RWPE1 (cell line): ENCODE data around the gene METAP1D.
A peak's percentile ranks its signal among the peaks of the same experiment; 100 is the strongest.

Experiments
- CTCF ChIA-PET: fragments of 350-600 bp; sonication (Branson Sonifier 250); formaldehyde crosslinking; extraction: SDS; loops from one replicate; lab custom pipeline; 2021; lab: Yijun Ruan, JAX
- POLR2A ChIA-PET: fragments of 400-600 bp; formaldehyde crosslinking; extraction: SDS; loops from one replicate; lab custom pipeline; 2020; ENCODE audit warnings: antibody characterized with exemption; ENCODE audit not compliant: low non-redundant PET; lab: Yijun Ruan, JAX
- DNase-seq: peaks from one replicate; pipeline ENCODE4 v3.0.0; 2012; ENCODE audit warnings: low spot score
- H3K27ac ChIP-seq: fragments of 450-650 bp; 2 replicates; pipeline ENCODE4 v1.5.1; 2017
- TF ChIP-seq, protein P1 (sequence below): fragments of 450-650 bp; conservative IDR thresholded peaks from 2 replicates; pipeline ENCODE4 v1.5.1; 2017; ENCODE audit warnings: low read depth, mild to moderate bottlenecking

METAP1D gene

GRCh38 chr2:172102391-172103359 is 102.9 kb downstream of the METAP1D start, which contains the start of gene DLX2:
Gene DLX2, minus strand, starts transcription at chr2:172102900. Its CDS starts 362 bp downstream, at chr2:172102538.
- ChIA-PET POLR2A (no interaction called here), CTCF (interaction anchor here (0.6 to 0.9 kb wide), 5 partner anchors 11 to 401 kb away, joined by 3 to 4 read pairs (median 3); no protein-coding TSS in a partner anchor)
- TF ChIP-seq, protein P1, sequence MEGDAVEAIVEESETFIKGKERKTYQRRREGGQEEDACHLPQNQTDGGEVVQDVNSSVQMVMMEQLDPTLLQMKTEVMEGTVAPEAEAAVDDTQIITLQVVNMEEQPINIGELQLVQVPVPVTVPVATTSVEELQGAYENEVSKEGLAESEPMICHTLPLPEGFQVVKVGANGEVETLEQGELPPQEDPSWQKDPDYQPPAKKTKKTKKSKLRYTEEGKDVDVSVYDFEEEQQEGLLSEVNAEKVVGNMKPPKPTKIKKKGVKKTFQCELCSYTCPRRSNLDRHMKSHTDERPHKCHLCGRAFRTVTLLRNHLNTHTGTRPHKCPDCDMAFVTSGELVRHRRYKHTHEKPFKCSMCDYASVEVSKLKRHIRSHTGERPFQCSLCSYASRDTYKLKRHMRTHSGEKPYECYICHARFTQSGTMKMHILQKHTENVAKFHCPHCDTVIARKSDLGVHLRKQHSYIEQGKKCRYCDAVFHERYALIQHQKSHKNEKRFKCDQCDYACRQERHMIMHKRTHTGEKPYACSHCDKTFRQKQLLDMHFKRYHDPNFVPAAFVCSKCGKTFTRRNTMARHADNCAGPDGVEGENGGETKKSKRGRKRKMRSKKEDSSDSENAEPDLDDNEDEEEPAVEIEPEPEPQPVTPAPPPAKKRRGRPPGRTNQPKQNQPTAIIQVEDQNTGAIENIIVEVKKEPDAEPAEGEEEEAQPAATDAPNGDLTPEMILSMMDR: no peak
- peak; percentile 95 for DNase-seq
- H3K27ac ChIP-seq: peak within 1 kb of the TSS; percentile 100

DNA sequence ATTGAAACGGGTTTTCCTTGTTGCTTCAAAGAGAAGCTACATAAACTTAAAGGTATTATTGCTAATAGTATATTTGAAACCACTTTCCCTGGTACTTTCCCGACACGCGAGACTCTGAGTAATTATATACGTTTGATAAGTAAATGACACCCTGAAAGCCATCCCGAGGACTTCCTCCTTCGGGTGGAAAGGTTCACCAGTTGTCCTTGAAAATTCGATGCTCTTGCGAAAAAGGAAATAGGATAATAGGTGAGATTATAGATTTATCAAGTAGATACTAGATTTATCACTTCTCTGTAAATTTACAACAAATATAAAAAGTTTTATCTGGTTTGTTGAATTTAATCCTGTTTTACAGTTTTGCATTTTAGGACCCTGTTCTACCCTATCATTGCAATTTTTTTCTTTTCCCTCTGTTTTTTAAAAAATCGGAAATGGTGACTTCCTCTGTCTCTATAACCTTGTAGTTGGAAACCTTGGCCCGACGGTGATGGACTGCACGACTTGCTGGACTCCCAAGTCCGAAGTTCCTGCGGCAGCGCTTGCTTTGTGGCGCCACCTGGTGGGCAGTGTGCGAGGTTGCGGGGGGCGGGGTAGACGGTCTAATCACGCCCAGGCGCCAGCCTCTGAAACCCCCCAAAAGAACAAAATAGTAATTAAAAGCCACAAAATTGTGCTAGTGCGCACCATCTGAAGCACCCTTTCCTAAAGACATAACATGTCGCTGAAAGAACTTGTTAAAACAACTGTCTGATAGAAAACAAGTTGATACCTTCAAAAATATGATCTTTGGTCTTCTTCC is 103.9 kb downstream of the METAP1D start:
- peak; percentile 86 for DNase-seq
- H3K27ac ChIP-seq: no peak overlapping the region
- ChIA-PET CTCF (interaction anchor here (0.6 to 1.1 kb wide), 5 partner anchors 10 to 390 kb away, joined by 3 to 7 read pairs (median 3); no protein-coding TSS in a partner anchor), POLR2A (no interaction called here)
- TF ChIP-seq, protein P1: peak; percentile 97

GRCh38 chr2:172105471-172106107 is 105.8 kb downstream of the METAP1D start:
- CTCF ChIA-PET: interaction anchor here (0.6 to 0.7 kb wide), 2 partner anchors 164 to 636 kb away, joined by 3 to 5 read pairs; no protein-coding TSS in a partner anchor
- POLR2A ChIA-PET: no interaction called here
- no peak for DNase-seq
- H3K27ac ChIP-seq: no peak overlapping the region
- TF ChIP-seq, protein P1: no peak

GRCh38 chr2:172106108-172106961 is 106.6 kb downstream of the METAP1D start:
- peak overlapping the region; percentile 48 for H3K27ac ChIP-seq
- ChIA-PET POLR2A (no interaction called here), CTCF (interaction anchor here (0.6 to 0.7 kb wide), 2 partner anchors 401 to 635 kb away, joined by 3 read pairs; no protein-coding TSS in a partner anchor)
- no peak for DNase-seq
- TF ChIP-seq, protein P1: peak; percentile 54

- DNase-seq: no peak
- CTCF ChIA-PET: interaction anchor here (0.7 to 0.9 kb wide), 2 partner anchors 534 to 574 kb away, joined by 3 read pairs; no protein-coding TSS in a partner anchor
- POLR2A ChIA-PET: no interaction called here
- TF ChIP-seq, protein P1: no peak
- H3K27ac ChIP-seq: no peak overlapping the region
Observed at GRCh38 chr2:172107690-172108586, 108.2 kb downstream of the METAP1D start.
